ENCODE results near the gene PLXNA4.

- TF ChIP-seq CTCF (IDR thresholded peaks at IDR 0.05) (no peak), EZH2 (IDR thresholded peaks at IDR 0.05; ENCODE audit: borderline replicate concordance, insufficient read depth, low read depth, low read length, poor library complexity, severe bottlenecking) (no peak)
Observed at GRCh38 chr7:132480534-132480933, 95.7 kb downstream of the PLXNA4 start.

All from B cell (primary cell).